ENCODE measurements around the gene FAM120B. TPM values are rescaled to one million over a fixed set of nuclear protein-coding genes. Genes with fewer than 3 reads are reported as not detected.
"Not testable (repeated sequence)": the region's sequence is repeated elsewhere in the genome, so short reads cannot be mapped to it uniquely, and the experiment has no call there.

The FAM120B gene
- total RNA-seq, 1 experiment from 2014 or later, result 25.2 TPM

DNA sequence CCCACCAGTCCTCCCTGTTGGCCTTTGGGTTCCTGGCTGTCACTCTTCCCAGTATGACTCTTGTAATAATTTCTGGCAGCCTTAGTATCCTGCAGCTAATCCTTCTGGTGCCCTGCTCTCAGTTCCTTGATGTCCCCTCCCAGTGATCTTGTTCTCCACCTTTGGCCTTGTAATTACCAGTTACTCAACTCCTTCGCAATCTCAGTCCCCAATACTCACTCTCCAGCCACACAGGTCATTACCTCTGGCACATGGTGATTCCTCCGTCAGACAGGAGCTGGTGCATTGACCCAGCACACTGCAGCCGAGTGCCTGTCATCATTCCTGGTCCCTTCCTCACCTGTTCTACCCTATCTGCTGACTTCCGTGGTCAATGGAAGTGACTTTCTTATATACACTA is 101.4 kb downstream of the FAM120B start:
- BruUV-seq (replicated peaks), result no TSS peak
- H2AFZ ChIP-seq (ENCODE audit: low read depth, low read length, poor library complexity, severe bottlenecking), result no peak overlapping the region
- POLR2A ChIA-PET, result no interaction called here
- H3K4me2 ChIP-seq (ENCODE audit: low read length), result no peak overlapping the region
- H3K4me3 ChIP-seq (replicated peaks in 1 of 2; ENCODE audit: low read depth in 1 of 2, low read length in 2 of 2), result no peak overlapping the region
- peaks cover 0 to 3% of the 10 kb centered on the region in 2 experiments; a peak in 2 of 4 replicates for H3K36me3 ChIP-seq (ENCODE audit: control insufficient read depth in 1 of 2, insufficient read depth in 2 of 2, low read length in 2 of 2)
- no peaks in the 10 kb centered on the region for H3K4me1 ChIP-seq (ENCODE audit: control insufficient read depth in 1 of 2, insufficient read depth in 2 of 2, low read length in 2 of 2)
- ATAC-seq (no peak), DNase-seq (ENCODE audit: low read depth, low spot score) (no peak)
- intact Hi-C loops (cut with micrococcal nuclease), result no loop called here
- H3K9me3 ChIP-seq (ENCODE audit: control insufficient read depth in 1 of 2, insufficient read depth in 1 of 2, low read depth in 1 of 2, low read length in 2 of 2), result no peaks in the 10 kb centered on the region
- H3K9me2 ChIP-seq (ENCODE audit: insufficient read depth), result no peaks in the 10 kb centered on the region
- RAD21 ChIA-PET (ENCODE audit: low non-redundant PET in 1 of 2, low total read pairs in 2 of 2, uncharacterized antibody in 2 of 2, unreplicated experiment in 2 of 2), result no interaction called here
- no peak overlapping the region for H3K27ac ChIP-seq (ENCODE audit: low read depth, low read length)
- no peak overlapping the region for H3K9ac ChIP-seq (ENCODE audit: low read length)
- CTCF ChIA-PET, result no interaction called here
- H3K27me3 ChIP-seq (ENCODE audit: insufficient read depth, low read length), result 0 out of 2 replicates have a peak, but pooled peaks cover 4% of the 10 kb centered on the region
- H3K79me2 ChIP-seq (ENCODE audit: insufficient read depth, low read length), result no peaks in the 10 kb centered on the region
- TF ChIP-seq, protein P1, sequence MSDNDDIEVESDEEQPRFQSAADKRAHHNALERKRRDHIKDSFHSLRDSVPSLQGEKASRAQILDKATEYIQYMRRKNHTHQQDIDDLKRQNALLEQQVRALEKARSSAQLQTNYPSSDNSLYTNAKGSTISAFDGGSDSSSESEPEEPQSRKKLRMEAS (IDR thresholded peaks at IDR 0.05), result no peak
- no peaks in the 10 kb centered on the region for H4K20me1 ChIP-seq (ENCODE audit: insufficient read depth)

GRCh38 chr6:170409746-170410145 is 103.2 kb downstream of the FAM120B start:
- CTCF ChIA-PET; H4K20me1 ChIP-seq (ENCODE audit: insufficient read depth); H3K27me3 ChIP-seq (ENCODE audit: insufficient read depth, low read length); RAD21 ChIA-PET (ENCODE audit: low non-redundant PET in 1 of 2, low total read pairs in 2 of 2, uncharacterized antibody in 2 of 2, unreplicated experiment in 2 of 2); H3K36me3 ChIP-seq (ENCODE audit: control insufficient read depth in 1 of 2, insufficient read depth in 2 of 2, low read length in 2 of 2); H3K4me2 ChIP-seq (ENCODE audit: low read length); H3K27ac ChIP-seq (ENCODE audit: low read depth, low read length); BruUV-seq (replicated peaks); H3K9ac ChIP-seq (ENCODE audit: low read length); intact Hi-C loops (cut with micrococcal nuclease); H3K4me3 ChIP-seq (replicated peaks in 1 of 2; ENCODE audit: low read depth in 1 of 2, low read length in 2 of 2); H3K79me2 ChIP-seq (ENCODE audit: insufficient read depth, low read length); H3K9me3 ChIP-seq (ENCODE audit: control insufficient read depth in 1 of 2, insufficient read depth in 1 of 2, low read depth in 1 of 2, low read length in 2 of 2); H3K9me2 ChIP-seq (ENCODE audit: insufficient read depth); POLR2A ChIA-PET; H3K4me1 ChIP-seq (ENCODE audit: control insufficient read depth in 1 of 2, insufficient read depth in 2 of 2, low read length in 2 of 2); H2AFZ ChIP-seq (ENCODE audit: low read depth, low read length, poor library complexity, severe bottlenecking); DNase-seq (ENCODE audit: low read depth, low spot score); ATAC-seq: not testable (repeated sequence)

DNA sequence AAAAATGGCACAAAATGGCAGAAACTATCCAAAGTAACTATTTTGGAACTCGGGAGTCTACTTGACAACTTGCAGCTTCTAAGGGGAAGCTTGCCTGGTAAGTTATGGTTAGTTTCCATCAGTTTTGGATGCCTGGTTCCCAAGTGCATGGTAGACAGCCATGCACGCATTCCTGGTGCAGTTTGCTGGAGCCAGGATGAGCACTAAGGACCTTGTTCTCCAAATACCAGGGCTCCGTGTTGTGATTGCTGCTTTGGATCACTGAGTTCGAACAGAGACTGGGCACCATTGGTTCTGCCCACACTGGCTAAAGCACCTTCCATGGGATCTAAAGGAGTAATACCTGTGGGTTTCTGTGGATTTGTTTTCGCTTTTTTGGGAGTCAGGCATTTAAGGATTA is 103.7 kb downstream of the FAM120B start:
- ATAC-seq (no peak), DNase-seq (ENCODE audit: low read depth, low spot score) (no peak)
- TF ChIP-seq, protein P2, sequence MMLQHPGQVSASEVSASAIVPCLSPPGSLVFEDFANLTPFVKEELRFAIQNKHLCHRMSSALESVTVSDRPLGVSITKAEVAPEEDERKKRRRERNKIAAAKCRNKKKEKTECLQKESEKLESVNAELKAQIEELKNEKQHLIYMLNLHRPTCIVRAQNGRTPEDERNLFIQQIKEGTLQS (IDR thresholded peaks at IDR 0.05), result no peak
- TF ChIP-seq ZFX (IDR thresholded peaks at IDR 0.05), result no peak
- TF ChIP-seq, protein P3, sequence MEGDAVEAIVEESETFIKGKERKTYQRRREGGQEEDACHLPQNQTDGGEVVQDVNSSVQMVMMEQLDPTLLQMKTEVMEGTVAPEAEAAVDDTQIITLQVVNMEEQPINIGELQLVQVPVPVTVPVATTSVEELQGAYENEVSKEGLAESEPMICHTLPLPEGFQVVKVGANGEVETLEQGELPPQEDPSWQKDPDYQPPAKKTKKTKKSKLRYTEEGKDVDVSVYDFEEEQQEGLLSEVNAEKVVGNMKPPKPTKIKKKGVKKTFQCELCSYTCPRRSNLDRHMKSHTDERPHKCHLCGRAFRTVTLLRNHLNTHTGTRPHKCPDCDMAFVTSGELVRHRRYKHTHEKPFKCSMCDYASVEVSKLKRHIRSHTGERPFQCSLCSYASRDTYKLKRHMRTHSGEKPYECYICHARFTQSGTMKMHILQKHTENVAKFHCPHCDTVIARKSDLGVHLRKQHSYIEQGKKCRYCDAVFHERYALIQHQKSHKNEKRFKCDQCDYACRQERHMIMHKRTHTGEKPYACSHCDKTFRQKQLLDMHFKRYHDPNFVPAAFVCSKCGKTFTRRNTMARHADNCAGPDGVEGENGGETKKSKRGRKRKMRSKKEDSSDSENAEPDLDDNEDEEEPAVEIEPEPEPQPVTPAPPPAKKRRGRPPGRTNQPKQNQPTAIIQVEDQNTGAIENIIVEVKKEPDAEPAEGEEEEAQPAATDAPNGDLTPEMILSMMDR (IDR thresholded peaks at IDR 0.05 in 2 of 3, conservative IDR thresholded peaks at IDR 0.05 in 1 of 3; ENCODE audit: borderline replicate concordance in 1 of 3, insufficient read depth in 1 of 3, low read depth in 2 of 3, low read length in 2 of 3), result no peak
- TF ChIP-seq SRF (IDR thresholded peaks at IDR 0.05; ENCODE audit: low read depth), result no peak
- Histone ChIP-seq H3K27ac (ENCODE audit: low read depth, low read length) (no peak overlapping the region), H3K4me1 (ENCODE audit: control insufficient read depth in 1 of 2, insufficient read depth in 2 of 2, low read length in 2 of 2) (no peaks in the 10 kb centered on the region), H3K27me3 (ENCODE audit: insufficient read depth, low read length) (0 out of 2 replicates have a peak, but pooled peaks cover 4% of the 10 kb centered on the region), H4K20me1 (ENCODE audit: insufficient read depth) (no peaks in the 10 kb centered on the region), H3K9me2 (ENCODE audit: insufficient read depth) (no peaks in the 10 kb centered on the region), H2AFZ (ENCODE audit: low read depth, low read length, poor library complexity, severe bottlenecking) (no peak overlapping the region), H3K4me3 (replicated peaks in 1 of 2; ENCODE audit: low read depth in 1 of 2, low read length in 2 of 2) (no peak overlapping the region), H3K9me3 (ENCODE audit: control insufficient read depth in 1 of 2, insufficient read depth in 1 of 2, low read depth in 1 of 2, low read length in 2 of 2) (no peaks in the 10 kb centered on the region), H3K36me3 (ENCODE audit: control insufficient read depth in 1 of 2, insufficient read depth in 2 of 2, low read length in 2 of 2) (no peaks in the 10 kb centered on the region; a peak in 1 of 4 replicates), H3K4me2 (ENCODE audit: low read length) (no peak overlapping the region), H3K9ac (ENCODE audit: low read length) (no peak overlapping the region), H3K79me2 (ENCODE audit: insufficient read depth, low read length) (no peaks in the 10 kb centered on the region)
- no TSS peak for BruUV-seq (replicated peaks)
- CTCF ChIA-PET, result no interaction called here
- RAD21 ChIA-PET (ENCODE audit: low non-redundant PET in 1 of 2, low total read pairs in 2 of 2, uncharacterized antibody in 2 of 2, unreplicated experiment in 2 of 2), result no interaction called here
- POLR2A ChIA-PET, result no interaction called here
- intact Hi-C loops (cut with micrococcal nuclease), result no loop called here

Measured in HCT116 (cell line).